Posterior cingulate gyrus (tissue), 11 donors: ENCODE results near the gene AGPAT2.
A peak's percentile ranks its signal among the peaks of the same experiment; 100 is the strongest.

ENCODE experiments used
- DNase-seq, 10 donors: peaks; one replicate each; pipeline versions ENCODE4 v3.0.0 to v3.0.0-alpha.2; 2020 to 2021; ENCODE audit warnings: mixed read lengths in 3 of 10
- intact Hi-C: fragments of 100-400 bp; cut with DNase I; formaldehyde crosslinking; loops from one replicate; pipeline ENCODE4 v1.15.1; 2023

The AGPAT2 gene

GRCh38 chr9:136675477-136676296 lies 11.6 kb downstream of the AGPAT2 start:
- intact Hi-C loops, result no loop called here
- no peak for DNase-seq

- intact Hi-C loops, result no loop called here
- no peak for DNase-seq
Measured at GRCh38 chr9:136674786-136675349, 12.4 kb downstream of the AGPAT2 start.

- intact Hi-C loops, result no loop called here
- DNase-seq, result no peak
Measured at GRCh38 chr9:136673975-136674785, 13.1 kb downstream of the AGPAT2 start.

GRCh38 chr9:136673088-136673974 lies 13.9 kb downstream of the AGPAT2 start:
- intact Hi-C loops, result no loop called here
- DNase-seq, result no peak

- no peak for DNase-seq
- intact Hi-C loops, result no loop called here
Measured at GRCh38 chr9:136672431-136673087, 14.7 kb downstream of the AGPAT2 start.

GRCh38 chr9:136671646-136672430 lies 15.4 kb downstream of the AGPAT2 start:
- DNase-seq, result peak in 1 of 10 donors; percentile 25
- intact Hi-C loops, result no loop called here

- intact Hi-C loops, result no loop called here
- DNase-seq, result no peak
Measured at GRCh38 chr9:136671254-136671614, 16.0 kb downstream of the AGPAT2 start.

GRCh38 chr9:136670576-136671253 lies 16.5 kb downstream of the AGPAT2 start:
- intact Hi-C loops, result no loop called here
- no peak for DNase-seq

GRCh38 chr9:136669791-136670464 lies 17.3 kb downstream of the AGPAT2 start:
- DNase-seq, result no peak
- intact Hi-C loops, result no loop called here

GRCh38 chr9:136668983-136669790 lies 18.1 kb downstream of the AGPAT2 start:
- intact Hi-C loops, result no loop called here
- DNase-seq, result no peak

GRCh38 chr9:136667940-136668760 lies 19.1 kb downstream of the AGPAT2 start:
- intact Hi-C loops, result no loop called here
- no peak for DNase-seq

- no peak for DNase-seq
- intact Hi-C loops, result no loop called here
Measured at GRCh38 chr9:136667214-136667939, 19.9 kb downstream of the AGPAT2 start.

GRCh38 chr9:136666372-136667213 lies 20.7 kb downstream of the AGPAT2 start:
- DNase-seq, result no peak
- intact Hi-C loops, result no loop called here

- intact Hi-C loops, result no loop called here
Measured at GRCh38 chr9:136665704-136666371, 21.4 kb downstream of the AGPAT2 start.

More at GRCh38 chr9:136665704-136666371, 21.4 kb downstream of the AGPAT2 start:
- DNase-seq, result no peak
